K562 (cell line): ENCODE results near the gene NPR1.

Source experiments
- ELF1 ChIP-seq: fragments of 200-800 bp; sonication (Bioruptor generic); IDR thresholded peaks from 2 replicates; pipeline ENCODE4 v1.6.1; 2016; ENCODE audit warnings: missing genetic modification characterization, missing compliant biosample characterization
- EP300 ChIP-seq: IDR thresholded peaks from 2 replicates; pipeline ENCODE4 v1.6.1; 2012; ENCODE audit warnings: low read length, improper control_type of control experiment
- USF2 ChIP-seq: sonication (generic); formaldehyde crosslinking; IDR thresholded peaks from 2 replicates; pipeline ENCODE4 v1.5.0; 2020; ENCODE audit warnings: missing genetic modification reagents
- ZNF146 ChIP-seq: IDR thresholded peaks from one replicate; pipeline ENCODE4 v1.6.1; 2018; ENCODE audit warnings: missing compliant biosample characterization; ENCODE audit not compliant: unreplicated experiment

- no peak for TF ChIP-seq USF2 (CRISPR knock-in tag)
- no peak for TF ChIP-seq ZNF146 (CRISPR knock-in tag)
- no peak for TF ChIP-seq ELF1 (tag)
- TF ChIP-seq EP300: no peak
These were observed 50.0 kb downstream of the NPR1 start for GRCh38 chr1:153728305-153729066.
